CD4-positive, alpha-beta T cell treated with Interleukin-2 at 100 ng/mL for 4 hours (primary cell): ENCODE results near the gene OGT.
"Not testable (repeated sequence)": the region's sequence is repeated elsewhere in the genome, so short reads cannot be mapped to it uniquely, and the experiment has no call there.

Experiments
- DNase-seq: peaks from one replicate; pipeline ENCODE4 v3.0.0-alpha.2; 2020; ENCODE audit warnings: low spot score

The OGT gene

GRCh38 chrX:71540801-71541200, 7.9 kb downstream of the OGT start:
- DNase-seq = peak; percentile 19

GRCh38 chrX:71541210-71542022, 8.5 kb downstream of the OGT start:
- DNase-seq = no peak

DNA sequence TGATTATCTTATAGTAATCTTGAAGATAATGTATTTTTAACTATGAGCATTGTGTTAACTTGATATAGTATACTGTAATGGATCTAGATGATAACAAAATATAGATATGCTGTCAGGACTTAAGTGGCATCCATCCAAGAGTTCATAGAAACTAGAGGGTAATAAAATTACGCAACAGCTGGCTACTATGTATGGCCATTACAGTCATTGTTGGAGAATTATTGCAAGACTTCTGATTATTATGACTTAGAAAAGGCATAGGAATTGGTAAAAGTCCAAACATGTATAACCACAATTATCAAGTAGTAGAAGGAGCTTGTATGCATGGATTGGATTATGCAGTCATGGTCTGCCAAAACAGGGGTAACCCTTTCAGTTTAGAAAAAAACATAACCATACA, 9.5 kb downstream of the OGT start:
- DNase-seq = no peak

DNA sequence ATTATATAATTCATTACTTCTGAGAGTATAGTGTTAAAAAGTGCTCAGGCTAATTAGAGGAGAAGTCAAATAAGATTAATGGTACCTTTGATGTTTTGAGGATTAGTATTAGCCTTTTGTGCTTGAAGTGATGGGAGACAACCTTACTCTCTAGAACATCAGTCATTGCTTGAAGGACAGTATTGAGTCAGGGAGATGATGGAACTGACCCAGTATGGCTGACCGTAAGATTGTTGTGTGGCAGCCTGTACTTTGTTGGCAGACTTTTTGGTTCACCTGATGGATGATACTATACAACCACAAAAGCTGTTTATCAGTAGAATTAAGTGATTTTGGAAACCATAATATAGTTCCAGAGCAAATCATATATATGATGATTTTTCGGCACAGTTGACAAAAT, 9.9 kb downstream of the OGT start:
- no peak for DNase-seq

GRCh38 chrX:71543316-71543715, 10.4 kb downstream of the OGT start:
- peak; percentile 47 for DNase-seq

GRCh38 chrX:71545364-71545763, 12.5 kb downstream of the OGT start:
- DNase-seq = no peak

- no peak for DNase-seq
These were observed 14.0 kb downstream of the OGT start for GRCh38 chrX:71546879-71547278.

DNA sequence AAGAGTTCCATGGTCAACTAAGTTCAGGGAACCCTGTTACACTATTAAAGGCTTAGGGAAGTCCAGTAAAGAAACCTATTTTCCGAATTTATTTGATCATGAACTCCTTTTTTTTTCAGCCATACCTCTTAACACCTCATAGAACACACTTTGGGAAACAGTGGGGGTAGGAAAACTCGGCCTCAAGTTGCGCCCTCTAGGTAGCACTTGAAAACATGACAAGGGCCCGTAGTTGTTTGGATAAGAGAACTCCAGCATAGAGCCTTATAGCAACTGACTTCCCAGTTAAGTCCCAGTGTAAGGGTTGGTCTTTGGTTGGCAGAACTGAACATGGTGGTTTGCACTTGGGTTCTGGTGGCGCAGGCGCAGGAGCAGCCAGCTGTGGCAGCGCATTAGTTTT, 14.4 kb downstream of the OGT start:
- DNase-seq = no peak

DNA sequence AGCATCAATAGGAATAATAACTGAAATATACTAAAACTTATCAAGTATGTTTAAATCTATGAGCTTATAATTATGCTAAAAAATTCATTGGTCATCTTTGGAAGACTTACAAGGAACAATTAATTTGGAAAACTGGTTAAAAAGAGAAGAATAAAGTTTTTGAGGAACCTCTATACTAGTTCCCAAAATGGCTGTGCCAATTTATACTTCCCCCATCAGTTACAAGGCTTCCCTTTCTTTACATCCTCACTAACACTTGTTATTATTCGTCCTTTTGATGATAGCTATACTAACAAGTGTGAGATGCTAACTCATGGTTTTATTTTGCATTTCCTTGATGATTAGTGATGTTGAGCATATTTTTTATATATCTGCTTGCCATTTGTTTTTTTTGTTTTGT, 17.1 kb downstream of the OGT start:
- DNase-seq = no peak

DNA sequence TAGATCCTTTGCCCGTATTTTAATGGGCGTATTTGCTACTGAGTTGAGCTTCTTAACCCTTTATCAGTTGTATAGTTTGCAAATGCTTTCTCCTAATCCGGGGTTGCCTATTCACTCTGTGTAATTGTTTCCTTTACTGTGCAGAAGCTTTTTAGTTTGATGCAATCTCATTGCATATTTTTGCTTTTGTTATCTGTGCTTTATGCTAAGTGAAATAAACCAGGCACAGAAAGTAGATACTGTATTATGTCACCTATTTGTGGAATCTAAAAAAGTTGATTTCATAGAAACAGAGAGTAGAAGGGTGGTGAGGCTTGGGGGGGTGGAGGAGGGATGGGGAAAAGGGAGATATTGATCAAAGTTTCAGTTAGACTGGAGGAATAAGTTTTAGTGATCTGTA, 17.7 kb downstream of the OGT start:
- DNase-seq = no peak

DNA sequence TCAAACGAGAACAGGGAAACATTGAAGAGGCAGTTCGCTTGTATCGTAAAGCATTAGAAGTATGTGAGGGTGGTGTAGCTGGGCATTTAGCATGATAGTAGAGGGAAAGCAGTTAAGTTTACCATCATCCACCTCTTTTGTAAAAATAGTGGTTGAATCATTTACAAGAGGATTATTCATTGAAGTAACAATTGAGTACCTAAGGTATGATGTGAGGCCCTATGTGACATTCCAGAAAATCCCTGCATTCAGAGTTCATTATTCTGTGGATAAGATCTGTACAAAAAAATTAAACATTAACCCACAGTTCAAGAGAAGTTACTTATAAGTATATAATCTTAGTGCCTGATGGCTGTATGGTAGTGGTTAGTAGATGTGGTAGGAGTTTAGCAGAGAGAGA, 23.1 kb downstream of the OGT start:
- no peak for DNase-seq

DNA sequence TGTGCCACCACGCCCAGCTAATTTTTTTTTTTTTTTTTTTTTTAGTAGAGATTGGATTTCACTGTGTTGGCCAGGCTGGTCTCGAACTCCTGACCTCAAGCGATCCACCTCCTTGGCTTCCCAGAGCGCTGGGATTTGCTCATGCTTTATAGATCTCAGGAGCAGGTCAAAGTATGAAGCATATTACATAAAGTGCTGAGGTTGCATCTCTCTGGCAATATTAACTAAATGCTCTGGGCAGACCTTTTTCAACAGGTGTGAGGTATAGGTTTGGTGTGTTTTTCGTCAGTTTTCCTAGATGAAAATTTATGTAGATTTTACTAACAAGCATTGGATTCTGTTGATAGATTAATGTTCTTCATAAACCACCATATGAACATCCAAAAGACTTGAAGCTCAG, 26.0 kb downstream of the OGT start:
- DNase-seq = no peak

DNA sequence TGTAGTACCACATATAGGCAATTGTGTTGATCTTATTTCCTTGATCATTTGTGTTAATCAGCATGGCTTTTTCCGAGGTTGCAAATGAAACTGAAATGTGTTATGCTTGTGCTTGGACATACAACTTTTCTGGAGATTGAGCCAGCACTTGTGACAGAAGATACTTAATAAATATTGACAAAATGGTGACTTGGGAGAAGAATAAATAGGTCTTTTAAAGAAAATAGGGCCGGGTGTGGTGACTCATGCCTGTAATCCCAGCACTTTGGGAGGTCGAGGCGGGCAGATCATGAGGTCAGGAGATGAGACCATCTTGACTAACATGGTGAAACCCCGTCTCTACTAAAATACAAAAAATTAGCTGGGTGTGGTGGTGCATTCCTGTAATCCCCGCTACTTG, 26.9 kb downstream of the OGT start:
- not testable (repeated sequence) for DNase-seq

GRCh38 chrX:71563921-71564320, 31.0 kb downstream of the OGT start:
- peak; percentile 7 for DNase-seq

GRCh38 chrX:71565474-71566041, 32.7 kb downstream of the OGT start:
- DNase-seq = no peak

GRCh38 chrX:71571390-71571789, 38.5 kb downstream of the OGT start:
- DNase-seq = not testable (repeated sequence)

DNA sequence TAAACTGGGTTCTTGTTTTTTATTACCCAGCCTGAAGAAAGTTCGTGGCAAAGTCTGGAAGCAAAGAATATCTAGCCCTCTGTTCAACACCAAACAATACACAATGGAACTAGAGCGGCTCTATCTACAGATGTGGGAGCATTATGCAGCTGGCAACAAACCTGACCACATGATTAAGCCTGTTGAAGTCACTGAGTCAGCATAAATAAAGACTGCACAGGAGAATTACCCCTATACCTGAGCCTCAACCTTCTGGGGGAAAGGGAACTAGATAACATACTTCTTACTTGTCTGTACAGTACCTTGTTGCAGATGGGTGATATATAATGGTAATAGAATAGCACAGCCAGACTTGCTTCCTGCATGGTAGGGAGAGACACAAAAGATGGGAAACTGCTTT, 40.7 kb downstream of the OGT start:
- no peak for DNase-seq

GRCh38 chrX:71577682-71578081, 44.8 kb downstream of the OGT start:
- DNase-seq = no peak

GRCh38 chrX:71578253-71579135, 45.6 kb downstream of the OGT start, which contains the start of gene GCNA:
Gene GCNA (plus strand): TSS chrX:71578437. CDS start chrX:71580822, 2,385 bp downstream.
- DNase-seq = no peak

DNA sequence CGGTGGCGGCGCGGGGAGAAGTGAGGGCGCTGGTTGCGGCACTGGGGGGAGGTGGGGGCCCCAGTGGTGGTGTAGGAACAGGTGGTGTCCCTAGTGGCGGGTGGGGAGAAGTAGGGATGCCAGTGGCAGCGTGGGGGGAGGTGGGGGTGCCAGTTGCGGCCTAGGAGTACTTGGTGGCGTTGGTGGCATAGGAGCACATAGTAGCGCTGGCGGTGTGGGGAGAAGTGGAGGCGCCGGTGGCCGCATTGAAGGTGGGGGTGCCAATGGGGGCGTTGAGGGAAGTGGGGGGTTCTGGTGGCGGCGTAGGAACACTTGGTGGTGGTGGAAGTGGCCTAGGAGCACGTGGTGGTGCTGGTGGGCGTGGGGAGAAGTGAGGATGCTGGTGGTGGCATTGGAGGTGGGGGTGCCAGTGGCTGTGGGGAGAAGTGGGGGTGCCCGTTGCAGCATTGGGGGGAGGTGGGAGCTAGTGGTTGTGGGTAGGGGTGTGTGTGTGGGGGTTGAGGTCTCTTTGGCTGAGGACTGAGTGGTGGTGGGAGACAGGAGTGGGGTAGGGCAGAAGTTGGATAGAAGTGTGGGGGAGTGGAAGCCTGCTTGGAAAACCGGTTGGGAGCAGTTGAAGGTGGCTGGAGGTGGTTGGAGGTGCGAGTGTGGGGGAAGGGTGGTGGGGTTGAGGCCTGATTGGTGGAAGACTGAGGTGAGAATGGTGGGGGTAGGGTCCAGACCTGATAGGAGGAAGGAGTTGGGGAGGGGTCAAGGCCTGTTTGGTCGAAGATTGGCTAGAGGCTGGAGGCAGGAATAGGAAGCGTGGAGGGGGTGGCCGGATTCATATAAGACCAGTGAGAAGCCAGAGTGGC, 46.5 kb downstream of the OGT start:
- DNase-seq = no peak

GRCh38 chrX:71579990-71580380, 47.1 kb downstream of the OGT start:
- DNase-seq = no peak

GRCh38 chrX:71581210-71581609, 48.3 kb downstream of the OGT start:
- DNase-seq = no peak
